Left ventricle myocardium superior (tissue), 1 donor: ENCODE results near the gene GSG1L. TPM values are rescaled to one million over a fixed set of nuclear protein-coding genes. Genes with fewer than 3 reads are reported as not detected.
"Not testable (repeated sequence)": the region's sequence is repeated elsewhere in the genome, so short reads cannot be mapped to it uniquely, and the experiment has no call there.

Experiments used
- ATAC-seq: fragments of 200-7000 bp; cut with Tn5 transposase; one replicate; pipeline ENCODE4 v1.9.1; 2020; ENCODE audit warnings: mild to moderate bottlenecking, moderate library complexity
- DNase-seq: peaks from one replicate; pipeline ENCODE4 v3.0.0-alpha.2; 2020
- intact Hi-C: fragments of 100-400 bp; cut with micrococcal nuclease; formaldehyde crosslinking; loops from one replicate; pipeline ENCODE4 v1.11.0; 2022
- total RNA-seq: library from RNA; stranded (reverse); fragmentation: NEBNext Ultra II Directional; extraction: Animal tissue kit (Norgen Biotek cat#: 25700); gene quantifications from one replicate; pipeline ENCODE4 v1.2.1, GENCODE V29; 2021
- donor health status: DM: no; HTN: yes; CAD: no; lungs with severe emphysema.

The GSG1L gene
- total RNA-seq, 1 donor from 2014 or later: 1.9 TPM

GRCh38 chr16:27995378-27995777 lies 68.1 kb downstream of the GSG1L start:
- DNase-seq (no peak), ATAC-seq (no peak)
- intact Hi-C loops: no loop called here

- intact Hi-C loops: no loop called here
- ATAC-seq (no peak), DNase-seq (no peak)
Measured at GRCh38 chr16:27994686-27995085, 68.8 kb downstream of the GSG1L start.

- ATAC-seq (no peak), DNase-seq (no peak)
- intact Hi-C loops: no loop called here
Measured at GRCh38 chr16:27993587-27993986, 69.9 kb downstream of the GSG1L start.

- intact Hi-C loops: no loop called here
- no peak for ATAC-seq
- no peak for DNase-seq
Measured at GRCh38 chr16:27991876-27992275, 71.6 kb downstream of the GSG1L start.

- no peak for ATAC-seq
- intact Hi-C loops: no loop called here
- DNase-seq: no peak
Measured at GRCh38 chr16:27985981-27986380, 77.5 kb downstream of the GSG1L start.

GRCh38 chr16:27984121-27984520 lies 79.4 kb downstream of the GSG1L start:
- intact Hi-C loops: no loop called here
- no peak for ATAC-seq

GRCh38 chr16:27983244-27983643 lies 80.3 kb downstream of the GSG1L start:
- no peak for ATAC-seq
- DNase-seq: no peak
- intact Hi-C loops: no loop called here

More at GRCh38 chr16:27984121-27984520, 79.4 kb downstream of the GSG1L start:
- no peak for DNase-seq

GRCh38 chr16:27982184-27982583 lies 81.3 kb downstream of the GSG1L start:
- intact Hi-C loops: no loop called here
- ATAC-seq: no peak

GRCh38 chr16:27980919-27981700 lies 82.4 kb downstream of the GSG1L start:
- ATAC-seq (peak; percentile 63), DNase-seq (peak; percentile 38)

More at GRCh38 chr16:27982184-27982583, 81.3 kb downstream of the GSG1L start:
- no peak for DNase-seq

GRCh38 chr16:27980076-27980775 lies 83.3 kb downstream of the GSG1L start:
- intact Hi-C loops: no loop called here
- ATAC-seq: peak; percentile 51
- peak; percentile 33 for DNase-seq

More at GRCh38 chr16:27980919-27981700, 82.4 kb downstream of the GSG1L start:
- intact Hi-C loops: no loop called here

- intact Hi-C loops, ATAC-seq, DNase-seq: not testable (repeated sequence)
Measured at GRCh38 chr16:27979668-27980067, 83.8 kb downstream of the GSG1L start.

- intact Hi-C loops: no loop called here
- no peak for DNase-seq
- no peak for ATAC-seq
Measured at GRCh38 chr16:27978876-27979275, 84.6 kb downstream of the GSG1L start.

GRCh38 chr16:27977966-27978365 lies 85.5 kb downstream of the GSG1L start:
- peak; percentile 73 for DNase-seq
- intact Hi-C loops: no loop called here
- peak; percentile 85 for ATAC-seq

GRCh38 chr16:27976990-27977389 lies 86.5 kb downstream of the GSG1L start:
- ATAC-seq (no peak), DNase-seq (no peak)
- intact Hi-C loops: no loop called here

GRCh38 chr16:27974896-27975540 lies 88.5 kb downstream of the GSG1L start:
- DNase-seq: no peak
- intact Hi-C loops: no loop called here
- ATAC-seq: no peak

GRCh38 chr16:27973678-27974077 lies 89.8 kb downstream of the GSG1L start:
- intact Hi-C loops: loop anchor here (2.0 kb wide), 1 partner anchor 97 kb away; no protein-coding TSS in a partner anchor
- DNase-seq (no peak), ATAC-seq (no peak)

GRCh38 chr16:27972500-27972899 lies 91.0 kb downstream of the GSG1L start:
- DNase-seq (no peak), ATAC-seq (peak; percentile 68)
- intact Hi-C loops: loop anchor here (2.0 kb wide), 1 partner anchor 98 kb away; no protein-coding TSS in a partner anchor

- DNase-seq (no peak), ATAC-seq (no peak)
- intact Hi-C loops: no loop called here
Measured at GRCh38 chr16:27969574-27969973, 93.9 kb downstream of the GSG1L start.

GRCh38 chr16:27967169-27967568 lies 96.3 kb downstream of the GSG1L start:
- DNase-seq: no peak
- no peak for ATAC-seq
- intact Hi-C loops: no loop called here

- ATAC-seq: no peak
- intact Hi-C loops: no loop called here
- no peak for DNase-seq
Measured at GRCh38 chr16:27966756-27967155, 96.8 kb downstream of the GSG1L start.
